K562 (cell line): ENCODE data around the gene NAXE. TPM values are rescaled to one million over a fixed set of nuclear protein-coding genes. Genes with fewer than 3 reads are reported as not detected.

Experiments used
- ATAC-seq: fragments of 200-7000 bp; cut with Tn5 transposase; 3 replicates; pipeline ENCODE4 v1.9.1; 2020; ENCODE audit warnings: moderate library complexity
- BruUV-seq: library from RNA; stranded (reverse); fragments of 400-500 nt; replicated peaks from 2 replicates; lab custom pipeline; 2021; lab: Mats Ljungman, UMichigan
- CTCF ChIA-PET: fragments of 300-600 bp; formaldehyde crosslinking; extraction: SDS; loops from one replicate; lab custom pipeline; 2021; ENCODE audit warnings: low intra/inter-chr PET ratio; lab: Yijun Ruan, JAX
- POLR2A ChIA-PET: fragments of 300-600, 350-650 bp; sonication (Branson Sonifier 250); formaldehyde crosslinking; extraction: SDS; loops from one replicate; lab custom pipeline; 2021; ENCODE audit warnings: antibody characterized with exemption, inconsistent platforms; lab: Yijun Ruan, JAX
- DNase-seq, 4 experiments: peaks; one replicate each; pipeline versions ENCODE4 v3.0.0 to v3.0.0-alpha.2; 2011 to 2018; ENCODE audit warnings: low spot score in 3 of 4, mixed read lengths in 3 of 4; ENCODE audit errors: extremely low read depth in 1 of 4
- FAIRE-seq: peaks from 2 replicates; lab custom pipeline; 2011; peaks lifted over from hg19 to GRCh38; lab: Jason Lieb, UNC
- H2AFZ ChIP-seq: 2 replicates; pipeline ENCODE4 v1.6.0; 2011; ENCODE audit warnings: low read depth, low read length, control low read depth, inconsistent platforms
- H3K27ac ChIP-seq: fragments of 200-600 bp; 3 replicates; pipeline ENCODE4 v1.8.0; 2011; ENCODE audit warnings: low read depth, mild to moderate bottlenecking, control low read depth, inconsistent platforms, low read length, moderate library complexity, mixed read lengths; ENCODE audit errors: extremely low read depth
- H3K27me3 ChIP-seq, 2 experiments: fragments of 300-600 bp in 1 of 2; 2 replicates in 1 of 2; 3 replicates in 1 of 2; pipeline versions ENCODE4 v1.6.0 to v1.8.0; 2011; ENCODE audit warnings: inconsistent platforms in 2 of 2, low read length in 2 of 2, mild to moderate bottlenecking in 1 of 2, mixed read lengths in 1 of 2, moderate library complexity in 1 of 2; ENCODE audit not compliant: control insufficient read depth in 2 of 2, insufficient read depth in 2 of 2
- H3K36me3 ChIP-seq: fragments of 300-600 bp; 3 replicates; pipeline ENCODE4 v1.8.0; 2011; ENCODE audit warnings: mild to moderate bottlenecking, low read length, inconsistent platforms; ENCODE audit not compliant: control insufficient read depth, insufficient read depth
- H3K4me1 ChIP-seq, 2 experiments: fragments of 200-600 bp in 1 of 2; replicated peaks in 1 of 2; 2 replicates in 1 of 2; 3 replicates in 1 of 2; pipeline versions ENCODE4 v1.5.1 to v1.8.0; 2011; ENCODE audit warnings: inconsistent platforms in 2 of 2, low read length in 2 of 2, mild to moderate bottlenecking in 1 of 2, mixed read lengths in 1 of 2, moderate library complexity in 1 of 2; ENCODE audit not compliant: control insufficient read depth in 2 of 2, insufficient read depth in 2 of 2
- H3K4me2 ChIP-seq: 2 replicates; pipeline ENCODE4 v1.6.1; 2011; ENCODE audit warnings: low read length, control low read depth, inconsistent platforms, mixed read lengths; ENCODE audit not compliant: insufficient read depth
- H3K4me3 ChIP-seq: fragments of 200-600 bp; sonication (generic), shearing (Covaris generic); 2 replicates; pipeline ENCODE4 v1.5.1; 2016; ENCODE audit warnings: control low read depth, inconsistent platforms
- H3K79me2 ChIP-seq: fragments of 200-600 bp; 3 replicates; pipeline ENCODE4 v1.8.0; 2011; ENCODE audit warnings: low read length, inconsistent platforms; ENCODE audit not compliant: control insufficient read depth, insufficient read depth
- H3K9ac ChIP-seq, 2 experiments: 2 replicates each; pipeline versions ENCODE4 v1.6.0 to v1.6.1; 2011; ENCODE audit warnings: low read depth in 2 of 2, low read length in 2 of 2, control low read depth in 1 of 2, inconsistent platforms in 1 of 2, mild to moderate bottlenecking in 1 of 2, mixed read lengths in 1 of 2; ENCODE audit not compliant: insufficient read depth in 1 of 2
- H3K9me1 ChIP-seq: one replicate; pipeline ENCODE4 v1.6.0; 2011; ENCODE audit warnings: inconsistent platforms, mild to moderate bottlenecking, low read length, moderate library complexity; ENCODE audit not compliant: control insufficient read depth, insufficient read depth
- H3K9me3 ChIP-seq: replicated peaks from 2 replicates; pipeline ENCODE4 v1.5.1; 2011; ENCODE audit warnings: low read depth, low read length, inconsistent platforms; ENCODE audit not compliant: control insufficient read depth, insufficient read depth
- H4K20me1 ChIP-seq: replicated peaks from 2 replicates; pipeline ENCODE4 v1.6.1; 2011; ENCODE audit warnings: low read length, inconsistent platforms, mixed read lengths; ENCODE audit not compliant: control insufficient read depth, insufficient read depth
- AFF4 ChIP-seq: sonication (generic); formaldehyde crosslinking; IDR thresholded peaks from 2 replicates; pipeline ENCODE4 v1.8.0; 2023; ENCODE audit warnings: mild to moderate bottlenecking, missing genetic modification reagents
- ATF1 ChIP-seq, 2 experiments: fragments of 450-650 bp in 1 of 2; IDR thresholded peaks; 2 replicates each; pipeline ENCODE4 v1.6.1; 2016; ENCODE audit warnings: missing compliant biosample characterization in 1 of 2, missing genetic modification characterization in 1 of 2
- ATF3 ChIP-seq, 2 experiments: fragments of 450-650 bp in 1 of 2; sonication (generic) in 1 of 2; formaldehyde crosslinking in 1 of 2; IDR thresholded peaks in 1 of 2; conservative IDR thresholded peaks in 1 of 2; 2 replicates each; pipeline versions ENCODE4 v1.6.1 to v1.8.1; 2016 to 2023; ENCODE audit warnings: mild to moderate bottlenecking in 2 of 2, moderate library complexity in 2 of 2, inconsistent platforms in 1 of 2, missing genetic modification reagents in 1 of 2
- CTCFL ChIP-seq: IDR thresholded peaks from 2 replicates; pipeline ENCODE4 v1.6.1; 2011; ENCODE audit warnings: borderline replicate concordance, low read depth, mild to moderate bottlenecking, moderate library complexity, low read length; ENCODE audit not compliant: insufficient read depth, poor library complexity, severe bottlenecking
- ETS2 ChIP-seq: IDR thresholded peaks from 2 replicates; pipeline ENCODE4 v1.6.1; 2016; ENCODE audit warnings: borderline replicate concordance, missing genetic modification characterization, mild to moderate bottlenecking, moderate library complexity, missing compliant biosample characterization; ENCODE audit not compliant: poor library complexity, severe bottlenecking
- HDAC8 ChIP-seq: fragments of 450-650 bp; IDR thresholded peaks from 2 replicates; pipeline ENCODE4 v1.6.1; 2016; ENCODE audit warnings: mild to moderate bottlenecking, missing genetic modification characterization, moderate library complexity, missing compliant biosample characterization
- NCOA1 ChIP-seq: fragments of 450-650 bp; IDR thresholded peaks from 2 replicates; pipeline ENCODE4 v1.6.1; 2016; ENCODE audit warnings: low read depth
- NR4A1 ChIP-seq, 2 experiments: fragments of 250-450 bp in 1 of 2; fragments of 450-650 bp in 1 of 2; sonication (Bioruptor Pico) in 1 of 2; IDR thresholded peaks; 2 replicates each; pipeline versions ENCODE4 v1.4.0 to v1.6.1; 2016 to 2020; ENCODE audit warnings: mild to moderate bottlenecking in 2 of 2, missing compliant biosample characterization in 1 of 2, missing genetic modification characterization in 1 of 2, moderate library complexity in 1 of 2
- SRSF7 ChIP-seq: fragments of 200-400 bp; formaldehyde crosslinking; optimal IDR thresholded peaks from 2 replicates; pipeline ENCODE3; 2017; ENCODE audit warnings: mild to moderate bottlenecking, low read depth, low read length
- ZFP36 ChIP-seq: fragments of 150-350 bp; IDR thresholded peaks from 2 replicates; pipeline ENCODE4 v1.6.1; 2018; ENCODE audit warnings: low read length, low read depth; ENCODE audit not compliant: partially characterized antibody
- ZKSCAN3 ChIP-seq: fragments of 250-450 bp; sonication (Bioruptor Pico); IDR thresholded peaks from 2 replicates; pipeline ENCODE4 v1.4.0; 2020
- ZNF24 ChIP-seq: fragments of 450-650 bp; IDR thresholded peaks from 2 replicates; pipeline ENCODE4 v1.6.1; 2016
- ZNF431 ChIP-seq: sonication (generic); formaldehyde crosslinking; IDR thresholded peaks from 2 replicates; pipeline ENCODE4 v1.8.0; 2022; ENCODE audit warnings: mild to moderate bottlenecking, missing genetic modification reagents
- WGBS: fragments of 100-300 bp; shearing (Covaris generic); methylation state at CpG from one replicate; pipeline ENCODE4 v1.1.6; 2016; ENCODE audit warnings: low coverage, mixed read lengths; ENCODE audit not compliant: insufficient coverage; ENCODE audit errors: missing lambda C conversion rate; 5-methylcytosine and 5-hydroxymethylcytosine counted together
- in situ Hi-C: fragments of 300-500 bp; cut with MboI; formaldehyde crosslinking; loops from 4 replicates; pipeline ENCODE4 v1.15.0; 2018; ENCODE audit warnings: inconsistent platforms, mixed read lengths
- intact Hi-C: fragments of 100-400 bp; cut with micrococcal nuclease; formaldehyde crosslinking; loops from 2 replicates; pipeline ENCODE4 v1.14.2; 2022
- polyA plus RNA-seq, 8 experiments: library from polyadenylated mRNA; depleted of rRNA in 4 of 8; stranded (reverse) in 5 of 8; unstranded in 3 of 8; fragments of >200 nt; fragmentation: Nextera tagmentation in 2 of 8; fragmentation: Illumina TruSeq in 1 of 8; extraction: Ambion mirVana in 2 of 8; extraction: Trizol in 1 of 8; gene quantifications; 2 replicates each; pipeline versions ENCODE4 v1.2.1 to v1.2.3, GENCODE V29; 2011 to 2014; ENCODE audit warnings: inconsistent platforms in 1 of 8, missing spikeins in 1 of 8
- total RNA-seq, 7 experiments: library from RNA; depleted of rRNA in 6 of 7; stranded (reverse); fragments of >200 nt in 6 of 7; fragmentation: Illumina TruSeq in 2 of 7; extraction: Trizol in 2 of 7; gene quantifications; 2 replicates each; pipeline versions ENCODE4 v1.2.1 to v1.2.3, GENCODE V29; 2011 to 2021; ENCODE audit warnings: low replicate concordance in 1 of 7

The NAXE gene
- total and polyA plus RNA-seq, 9 of the 15 experiments (the other 6 are each of a cell fraction or from before 2014, with no cell fraction given) = 27.3 to 137 (median 90.0) TPM

- no TSS peak for BruUV-seq
- FAIRE-seq (no peak), ATAC-seq (no peak), DNase-seq (no peak)
- Histone ChIP-seq H4K20me1 (no peaks in the 10 kb centered on the region), H3K9ac (no peak overlapping the region), H3K27ac (no peak overlapping the region), H3K4me1 (no peaks in the 10 kb centered on the region; a peak in 1 of 5 replicates), H3K27me3 (no peaks in the 10 kb centered on the region), H2AFZ (no peak overlapping the region), H3K9me3 (no peaks in the 10 kb centered on the region), H3K36me3 (peaks cover 44% of the 10 kb centered on the region; the same call in 2 of the 3 replicates), H3K79me2 (no peaks in the 10 kb centered on the region), H3K9me1 (no peaks in the 10 kb centered on the region), H3K4me2 (no peak overlapping the region), H3K4me3 (no peak overlapping the region)
- intact Hi-C loops = no loop called here
- WGBS = 66% methylated on average over 8 of the region's 8 CpGs
- in situ Hi-C loops = no loop called here
- CTCF ChIA-PET = no interaction called here
- POLR2A ChIA-PET = interaction anchor here (0.8 to 1.1 kb wide), 3 partner anchors 8 to 11 kb away, joined by 3 to 4 read pairs (median 3); no protein-coding TSS in a partner anchor
- TF ChIP-seq ZNF431 (CRISPR knock-in tag) = no peak
- no peak for TF ChIP-seq ETS2 (tag)
- no peak for TF ChIP-seq AFF4 (CRISPR knock-in tag)
- no peak for TF ChIP-seq ZFP36
- no peak for TF ChIP-seq ZKSCAN3 (CRISPR knock-in tag)
- TF ChIP-seq ZNF24 = no peak
- TF ChIP-seq ATF3 (IDR thresholded peaks at IDR 0.05) = no peak
- no peak for TF ChIP-seq ATF3 (CRISPR knock-in tag; conservative IDR thresholded peaks at IDR 0.05)
- TF ChIP-seq HDAC8 (tag) = no peak
- TF ChIP-seq SRSF7 = no peak
- TF ChIP-seq ATF1 (CRISPR knock-in tag; IDR thresholded peaks at IDR 0.05) = no peak
- no peak for TF ChIP-seq ATF1 (tag; IDR thresholded peaks at IDR 0.05)
- TF ChIP-seq CTCFL = no peak
- TF ChIP-seq NCOA1 = no peak
- TF ChIP-seq NR4A1 (CRISPR knock-in tag; IDR thresholded peaks at IDR 0.05) = no peak
- TF ChIP-seq NR4A1 (tag; IDR thresholded peaks at IDR 0.05) = no peak
These were observed 36.6 kb upstream of the NAXE start for GRCh38 chr1:156554971-156555370.
